Measurements from ENCODE around the gene B3GNT9.

DNA sequence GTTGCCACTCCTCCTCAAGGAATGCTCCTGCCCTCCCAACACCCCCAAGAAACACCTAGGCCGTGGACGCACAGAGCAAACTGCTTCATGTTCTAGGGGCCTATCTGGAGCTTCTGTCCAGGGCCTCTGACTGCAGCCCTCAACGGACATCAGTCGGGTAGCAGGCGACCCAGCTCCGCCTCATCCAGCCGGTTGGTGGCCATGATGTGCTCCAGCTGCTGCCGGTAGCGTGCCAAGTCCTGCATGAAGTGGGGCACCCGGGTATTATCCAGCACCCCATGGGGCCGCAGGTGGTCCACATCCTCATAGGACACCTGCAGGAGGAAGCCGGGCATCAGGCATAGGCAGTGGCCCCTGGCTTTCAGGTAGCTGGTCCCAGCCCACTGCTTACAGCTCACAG lies 25.9 kb upstream of the B3GNT9 start:
- TF ChIP-seq GATA3 (IDR thresholded peaks at IDR 0.05; ENCODE audit: low read depth, low read length) (no peak), GATA2 (IDR thresholded peaks at IDR 0.05; ENCODE audit: low read depth, low read length) (no peak)

Measured in SH-SY5Y (cell line).